Naive thymus-derived CD4-positive, alpha-beta T cell (primary cell): Measurements from ENCODE around the gene KCNN3. TPM values are rescaled to one million over a fixed set of nuclear protein-coding genes. Genes with fewer than 3 reads are reported as not detected.

Source experiments
- ATAC-seq: fragments of 150-1000 bp; cut with Tn5 transposase; 2 replicates; pipeline ENCODE4 v1.10.0; 2021; ENCODE audit warnings: mild to moderate bottlenecking, moderate library complexity
- CTCF ChIA-PET: fragments of 350-600 bp; sonication (Branson Sonifier 250); formaldehyde crosslinking; loops from one replicate; lab custom pipeline; 2021; ENCODE audit warnings: antibody characterized with exemption; lab: Charles Lee
- POLR2A ChIA-PET: fragments of 350-600 bp; sonication (Branson Sonifier 250); formaldehyde crosslinking; loops from one replicate; lab custom pipeline; 2021; ENCODE audit warnings: antibody characterized with exemption, inconsistent platforms; lab: Charles Lee
- DNase-seq, 9 donors: peaks; one replicate each; pipeline versions ENCODE4 v3.0.0 to v3.0.0-alpha.2; 2020 to 2022; ENCODE audit warnings: mixed read lengths in 1 of 9
- H3K27ac ChIP-seq: one replicate; pipeline ENCODE4 v1.7.0; 2013; ENCODE audit warnings: mild to moderate bottlenecking, low read depth, low read length, moderate library complexity
- H3K27me3 ChIP-seq, 2 donors: one replicate each; pipeline ENCODE4 v1.7.0; 2013; ENCODE audit warnings: low read length in 2 of 2, mild to moderate bottlenecking in 2 of 2, moderate library complexity in 2 of 2; ENCODE audit not compliant: control insufficient read depth in 2 of 2, insufficient read depth in 2 of 2
- H3K36me3 ChIP-seq, 3 experiments: 1 replicate in 2 of 3; 2 replicates in 1 of 3; pipeline ENCODE4 v1.7.0; 2013; ENCODE audit warnings: low read length in 3 of 3, mild to moderate bottlenecking in 3 of 3, moderate library complexity in 1 of 3; ENCODE audit not compliant: insufficient read depth in 3 of 3, control insufficient read depth in 2 of 3
- H3K4me1 ChIP-seq, 2 donors: one replicate each; pipeline ENCODE4 v1.7.0; 2013; ENCODE audit warnings: low read length in 2 of 2, mild to moderate bottlenecking in 2 of 2, moderate library complexity in 1 of 2; ENCODE audit not compliant: control insufficient read depth in 2 of 2, insufficient read depth in 2 of 2
- H3K4me3 ChIP-seq: 2 replicates; pipeline ENCODE4 v1.7.0; 2013; ENCODE audit warnings: mild to moderate bottlenecking, low read length
- H3K9me3 ChIP-seq, 3 experiments: 1 replicate in 2 of 3; 2 replicates in 1 of 3; pipeline ENCODE4 v1.7.0; 2013; ENCODE audit warnings: low read length in 3 of 3; ENCODE audit not compliant: control insufficient read depth in 2 of 3
- H3K27ac Mint-ChIP-seq, 9 donors: one replicate each; pipeline ENCODE4 v1.8.0; 2020 to 2022; ENCODE audit warnings: mixed read lengths in 9 of 9, mild to moderate bottlenecking in 8 of 9, moderate library complexity in 5 of 9, inconsistent platforms in 2 of 9
- H3K27me3 Mint-ChIP-seq, 5 donors: one replicate each; pipeline ENCODE4 v1.8.0; 2021 to 2022; ENCODE audit warnings: mixed read lengths in 5 of 5, mild to moderate bottlenecking in 1 of 5
- H3K36me3 Mint-ChIP-seq, 5 donors: one replicate each; pipeline ENCODE4 v1.8.0; 2020 to 2022; ENCODE audit warnings: mixed read lengths in 5 of 5, mild to moderate bottlenecking in 3 of 5, inconsistent platforms in 1 of 5
- H3K4me1 Mint-ChIP-seq, 7 donors: one replicate each; pipeline ENCODE4 v1.8.0; 2020 to 2022; ENCODE audit warnings: mixed read lengths in 7 of 7, mild to moderate bottlenecking in 3 of 7, inconsistent platforms in 1 of 7
- H3K4me3 Mint-ChIP-seq, 10 donors: one replicate each; pipeline ENCODE4 v1.8.0; 2020 to 2022; ENCODE audit warnings: mild to moderate bottlenecking in 10 of 10, mixed read lengths in 10 of 10, moderate library complexity in 6 of 10, inconsistent platforms in 2 of 10
- H3K9me3 Mint-ChIP-seq, 11 donors: one replicate each; pipeline ENCODE4 v1.8.0; 2020 to 2022; ENCODE audit warnings: mixed read lengths in 11 of 11, mild to moderate bottlenecking in 4 of 11, inconsistent platforms in 1 of 11, moderate library complexity in 1 of 11
- intact Hi-C, 2 donors: fragments of 100-400 bp; cut with micrococcal nuclease; formaldehyde crosslinking; loops; one replicate each; pipeline ENCODE4 v1.15.1; 2023
- polyA plus RNA-seq, 2 donors: library from polyadenylated mRNA; unstranded; fragments of 300-500 nt; fragmentation: Illumina TruSeq; gene quantifications; one replicate each; pipeline ENCODE4 v1.2.3, GENCODE V29; 2021
- total RNA-seq, 6 experiments: library from RNA in 5 of 6; stranded (reverse) in 5 of 6; gene quantifications; 1 replicate in 5 of 6; 2 replicates in 1 of 6; pipeline ENCODE4 v1.2.3 and lab custom pipeline; 2021 to 2026

Gene KCNN3
- total and polyA plus RNA-seq, 7 experiments from 2014 or later: 0.05 to 0.29 (median 0.15) TPM; not detected in 3

DNA sequence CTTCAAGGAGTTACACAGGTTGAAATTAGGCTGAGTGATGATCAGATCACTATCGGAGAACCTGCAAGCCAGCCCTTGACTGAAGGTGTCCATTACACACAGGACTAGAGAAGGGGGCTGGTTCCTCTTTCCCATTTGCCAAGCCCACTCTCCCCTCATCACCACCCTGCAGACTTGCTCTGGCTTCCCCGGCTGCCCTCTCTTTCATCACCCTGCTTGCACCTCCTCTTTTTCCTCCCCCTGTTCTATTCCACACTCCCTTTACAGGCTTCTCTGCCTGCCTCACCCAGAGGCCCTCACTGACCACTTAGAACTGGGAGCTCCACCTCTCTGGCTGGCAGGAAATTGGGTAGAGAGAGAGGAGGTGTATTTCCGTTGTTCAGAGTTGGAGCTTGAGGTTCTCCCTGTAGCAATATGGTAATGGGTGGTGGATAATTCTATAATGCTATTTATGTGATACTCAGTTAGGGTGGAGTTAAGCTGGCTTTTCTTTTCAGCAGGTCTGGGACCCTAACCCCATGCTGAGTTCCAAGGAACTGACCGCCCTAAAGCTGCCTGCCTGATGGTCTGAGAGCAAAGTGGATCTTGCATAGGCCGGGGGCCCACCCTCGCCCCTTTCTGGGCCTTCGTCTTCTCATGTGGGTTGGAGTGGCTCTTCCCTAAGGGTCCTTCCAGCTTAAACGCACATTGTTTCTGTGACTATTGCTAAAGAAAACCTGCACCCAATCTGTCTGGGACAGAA is 150.3 kb downstream of the KCNN3 start:
- Histone ChIP-seq H3K27ac (no peak overlapping the region), H3K36me3 (no peaks in the 10 kb centered on the region), H3K4me1 (peaks cover 15% of the 10 kb centered on the region in 2 donors), H3K27me3 (no peaks in the 10 kb centered on the region), H3K9me3 (no peaks in the 10 kb centered on the region), H3K4me3 (no peak overlapping the region)
- H3K4me1 Mint-ChIP-seq: peaks cover 17 to 33% (median 26%) of the 10 kb centered on the region in 7 donors
- ChIA-PET CTCF (interaction anchor here (0.6 to 1.1 kb wide), 2 partner anchors 56 to 71 kb away, joined by 3 read pairs; no protein-coding TSS in a partner anchor), POLR2A (interaction anchor here (1.6 kb wide), 1 partner anchor 28 kb away, joined by 3 read pairs; no protein-coding TSS in a partner anchor)
- intact Hi-C loops: loop anchor here in 1 of 2 donors (5.0 kb wide), 1 partner anchor 33 kb away; no protein-coding TSS in a partner anchor
- DNase-seq (peak in 2 of 9 donors; percentile 3 to 9), ATAC-seq (no peak)
- no peaks in the 10 kb centered on the region for H3K27me3 Mint-ChIP-seq
- H3K27ac Mint-ChIP-seq: peak overlapping the region in 5 of 9 donors; percentile 2 to 86 (median 22)
- H3K9me3 Mint-ChIP-seq: no peaks in the 10 kb centered on the region
- H3K4me3 Mint-ChIP-seq: peak overlapping the region in 4 of 10 donors; percentile 5 to 68 (median 33)
- peaks cover 0 to 6% (median 0%) of the 10 kb centered on the region in 5 donors for H3K36me3 Mint-ChIP-seq

DNA sequence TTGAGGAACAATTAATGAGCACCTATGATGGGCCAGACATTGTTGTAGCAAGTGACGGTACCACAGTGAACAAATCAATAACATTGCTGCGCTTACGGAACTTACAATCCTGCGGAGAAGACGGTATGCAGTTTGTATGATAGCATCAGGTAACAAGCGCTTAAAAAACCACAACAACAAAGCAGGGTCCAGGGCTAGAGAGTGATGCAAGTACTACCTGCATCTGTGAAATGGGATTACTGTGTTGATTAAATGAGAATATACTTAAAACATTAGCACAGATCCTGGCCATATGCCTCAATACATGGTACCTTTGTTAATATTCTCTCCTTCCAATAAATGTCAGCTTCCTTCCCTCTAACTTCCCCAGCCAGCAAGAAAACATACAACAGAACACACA is 151.5 kb downstream of the KCNN3 start:
- ChIA-PET CTCF (no interaction called here), POLR2A (interaction anchor here (1.6 kb wide), 1 partner anchor 30 kb away, joined by 3 read pairs; no protein-coding TSS in a partner anchor)
- Mint-ChIP-seq H3K4me3 (no peak overlapping the region), H3K9me3 (no peaks in the 10 kb centered on the region), H3K27ac (peak overlapping the region in 1 of 9 donors; percentile 33), H3K36me3 (peaks cover 0 to 6% (median 0%) of the 10 kb centered on the region in 5 donors), H3K4me1 (peaks cover 17 to 33% (median 26%) of the 10 kb centered on the region in 7 donors), H3K27me3 (no peaks in the 10 kb centered on the region)
- H3K27me3 ChIP-seq: no peaks in the 10 kb centered on the region
- no peaks in the 10 kb centered on the region for H3K9me3 ChIP-seq
- intact Hi-C loops: loop anchor here in 1 of 2 donors (5.0 kb wide), 1 partner anchor 34 kb away; no protein-coding TSS in a partner anchor
- no peak overlapping the region for H3K4me3 ChIP-seq
- H3K36me3 ChIP-seq: no peaks in the 10 kb centered on the region
- ATAC-seq (no peak), DNase-seq (no peak)
- no peak overlapping the region for H3K27ac ChIP-seq
- H3K4me1 ChIP-seq: peaks cover 15 to 16% of the 10 kb centered on the region in 2 donors

GRCh38 chr1:154717528-154717924 is 152.6 kb downstream of the KCNN3 start:
- peaks cover 15 to 16% of the 10 kb centered on the region in 2 donors for H3K4me1 ChIP-seq
- H3K27me3 Mint-ChIP-seq: peaks cover 0 to 3% (median 0%) of the 10 kb centered on the region in 5 donors
- peaks cover 17 to 33% (median 26%) of the 10 kb centered on the region in 7 donors for H3K4me1 Mint-ChIP-seq
- H3K27ac ChIP-seq: no peak overlapping the region
- H3K9me3 ChIP-seq: no peaks in the 10 kb centered on the region
- no peak overlapping the region for H3K4me3 ChIP-seq
- ChIA-PET POLR2A (no interaction called here), CTCF (interaction anchor here (1.4 kb wide), 1 partner anchor 24 kb away, joined by 4 read pairs; no protein-coding TSS in a partner anchor)
- peak overlapping the region in 1 of 9 donors; percentile 38 for H3K27ac Mint-ChIP-seq
- intact Hi-C loops: loop anchor here in 1 of 2 donors (5.0 kb wide), 1 partner anchor 35 kb away; no protein-coding TSS in a partner anchor
- ATAC-seq (no peak), DNase-seq (no peak)
- H3K9me3 Mint-ChIP-seq: no peaks in the 10 kb centered on the region
- peaks cover 0 to 6% (median 0%) of the 10 kb centered on the region in 5 donors for H3K36me3 Mint-ChIP-seq
- H3K4me3 Mint-ChIP-seq: no peak overlapping the region
- H3K27me3 ChIP-seq: no peaks in the 10 kb centered on the region
- no peaks in the 10 kb centered on the region for H3K36me3 ChIP-seq

DNA sequence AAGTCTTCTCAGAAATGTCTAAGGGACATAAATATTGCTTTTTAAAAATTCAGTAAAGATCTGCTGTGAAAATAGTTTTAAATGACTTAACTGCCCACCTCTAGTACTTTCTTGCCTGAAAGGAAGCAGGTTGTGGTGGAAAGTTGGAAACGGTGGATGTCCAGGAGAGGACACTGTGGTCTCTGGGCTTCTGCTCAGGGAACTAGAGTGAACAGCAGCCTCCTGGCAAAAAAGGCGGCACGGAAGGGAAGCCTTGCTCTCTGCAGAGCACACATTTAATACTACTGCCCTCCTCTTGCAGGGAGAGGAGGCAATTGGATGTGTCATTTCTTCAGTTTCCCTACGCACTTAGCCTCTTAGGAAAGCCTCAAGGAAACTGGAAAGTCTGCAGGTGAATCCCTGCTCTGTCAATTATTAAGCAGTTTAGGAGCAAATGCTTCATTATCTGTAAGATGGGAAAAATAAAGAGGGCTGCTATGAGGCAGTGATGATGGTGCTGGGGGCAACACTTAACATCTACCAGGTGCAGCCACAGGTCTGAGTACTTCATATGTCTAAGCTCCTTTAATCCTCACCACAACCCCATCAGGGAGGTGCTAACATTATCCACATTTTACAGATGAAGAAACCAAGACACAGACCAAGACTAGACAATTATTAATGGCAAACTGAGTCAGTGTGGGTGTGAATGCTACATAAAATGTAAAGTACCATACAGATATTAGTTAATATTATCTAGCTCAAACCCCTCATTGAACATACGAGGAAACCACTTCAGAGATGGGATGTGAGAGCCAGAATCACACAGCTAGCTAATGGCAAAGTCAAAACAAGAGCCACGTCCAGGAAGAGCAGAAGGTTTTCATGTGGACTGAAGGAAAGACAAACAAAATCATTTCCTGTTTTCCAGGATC is 153.2 kb downstream of the KCNN3 start:
- Histone ChIP-seq H3K36me3 (no peaks in the 10 kb centered on the region), H3K4me3 (no peak overlapping the region), H3K9me3 (no peaks in the 10 kb centered on the region), H3K4me1 (peaks cover 15 to 16% of the 10 kb centered on the region in 2 donors), H3K27ac (no peak overlapping the region), H3K27me3 (no peaks in the 10 kb centered on the region)
- peaks cover 0 to 7% (median 0%) of the 10 kb centered on the region in 5 donors for H3K27me3 Mint-ChIP-seq
- peak overlapping the region in 6 of 9 donors; percentile 7 to 73 (median 49) for H3K27ac Mint-ChIP-seq
- intact Hi-C loops: loop anchor here in 1 of 2 donors (5.0 kb wide), 1 partner anchor 35 kb away; no protein-coding TSS in a partner anchor
- H3K9me3 Mint-ChIP-seq: no peaks in the 10 kb centered on the region
- H3K4me1 Mint-ChIP-seq: peaks cover 17 to 33% (median 30%) of the 10 kb centered on the region in 7 donors
- H3K4me3 Mint-ChIP-seq: no peak overlapping the region
- peaks cover 0 to 6% (median 0%) of the 10 kb centered on the region in 5 donors for H3K36me3 Mint-ChIP-seq
- POLR2A ChIA-PET: interaction anchor here (0.7 kb wide), 1 partner anchor 55 kb away, joined by 3 read pairs; no protein-coding TSS in a partner anchor
- ATAC-seq: no peak
- CTCF ChIA-PET: interaction anchor here (1.4 kb wide), 1 partner anchor 24 kb away, joined by 4 read pairs; no protein-coding TSS in a partner anchor
- no peak for DNase-seq

- Histone ChIP-seq H3K9me3 (no peaks in the 10 kb centered on the region), H3K27ac (no peak overlapping the region), H3K4me3 (no peak overlapping the region), H3K27me3 (no peaks in the 10 kb centered on the region), H3K4me1 (peaks cover 15 to 16% of the 10 kb centered on the region in 2 donors), H3K36me3 (no peaks in the 10 kb centered on the region)
- no peak overlapping the region for H3K4me3 Mint-ChIP-seq
- H3K4me1 Mint-ChIP-seq: peaks cover 17 to 33% (median 30%) of the 10 kb centered on the region in 7 donors
- H3K27me3 Mint-ChIP-seq: peaks cover 0 to 10% (median 0%) of the 10 kb centered on the region in 5 donors
- no peaks in the 10 kb centered on the region for H3K9me3 Mint-ChIP-seq
- H3K27ac Mint-ChIP-seq: peak overlapping the region in 7 of 9 donors; percentile 0 to 76 (median 65)
- intact Hi-C loops: loop anchor here in 1 of 2 donors (5.0 kb wide), 1 partner anchor 36 kb away; no protein-coding TSS in a partner anchor
- ChIA-PET CTCF (no interaction called here), POLR2A (interaction anchor here (0.7 kb wide), 1 partner anchor 54 kb away, joined by 3 read pairs; no protein-coding TSS in a partner anchor)
- ATAC-seq (peak; percentile 84), DNase-seq (no peak)
- peaks cover 0 to 6% (median 0%) of the 10 kb centered on the region in 5 donors for H3K36me3 Mint-ChIP-seq
Measured at GRCh38 chr1:154716011-154716410, 154.1 kb downstream of the KCNN3 start.
